ENCODE data around the gene SLC2A9.

Gene SLC2A9

DNA sequence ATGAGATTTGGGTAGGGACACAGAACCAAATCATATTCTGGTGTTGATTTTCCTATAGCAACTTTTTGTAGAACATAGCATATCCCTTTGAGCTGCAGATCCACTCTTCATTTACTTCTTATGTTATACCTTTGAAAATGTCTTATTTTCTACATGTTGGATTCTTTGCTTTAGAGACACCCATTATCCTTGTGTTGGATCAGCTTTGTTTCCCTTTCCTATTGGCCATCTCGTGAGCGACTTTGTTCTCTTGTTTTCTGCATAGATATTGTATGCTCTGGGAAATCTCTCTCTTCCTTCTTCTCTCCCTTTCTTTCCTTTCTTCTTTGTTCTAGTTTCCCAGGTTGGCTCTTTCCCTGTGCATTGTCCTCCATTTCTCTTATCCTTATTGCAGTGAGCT is 180.2 kb downstream of the SLC2A9 start:
- no peaks in the 10 kb centered on the region for H4K20me1 ChIP-seq (ENCODE audit: low read depth, low read length)
- H3K79me2 ChIP-seq (ENCODE audit: insufficient read depth, low read length), result no peaks in the 10 kb centered on the region

GRCh38 chr4:9835430-9835829 is 185.9 kb downstream of the SLC2A9 start:
- Histone ChIP-seq H3K9me2 (replicated peaks; ENCODE audit: insufficient read depth, low read length) (no peaks in the 10 kb centered on the region), H3K4me3 (ENCODE audit: insufficient read depth, low read length, poor library complexity, severe bottlenecking) (no peak overlapping the region), H3K4me2 (ENCODE audit: low read depth, low read length, poor library complexity, severe bottlenecking) (no peak overlapping the region), H3K9ac (ENCODE audit: low read length) (no peak overlapping the region), H2AFZ (ENCODE audit: low read depth, low read length, severe bottlenecking) (no peak overlapping the region), H4K20me1 (ENCODE audit: low read depth, low read length) (no peaks in the 10 kb centered on the region), H3K27me3 (ENCODE audit: low read length) (no peaks in the 10 kb centered on the region), H3K27ac (ENCODE audit: low read depth, low read length) (no peak overlapping the region), H3K79me2 (ENCODE audit: insufficient read depth, low read length) (no peaks in the 10 kb centered on the region), H3K36me3 (ENCODE audit: low read length) (no peaks in the 10 kb centered on the region), H3K9me3 (ENCODE audit: insufficient read depth, low read length) (no peaks in the 10 kb centered on the region), H3F3A (ENCODE audit: insufficient read depth) (no peaks in the 10 kb centered on the region)
- no peak for TF ChIP-seq CTCF (IDR thresholded peaks at IDR 0.05; ENCODE audit: insufficient read depth, low read length, poor library complexity, severe bottlenecking)
- TF ChIP-seq EZH2phosphoT487 (conservative IDR thresholded peaks at IDR 0.05; ENCODE audit: low read length), result no peak

More for the DNA sequence above, 180.2 kb downstream of the SLC2A9 start:
- TF ChIP-seq EZH2phosphoT487 (conservative IDR thresholded peaks at IDR 0.05; ENCODE audit: low read length), result no peak
- no peak for TF ChIP-seq CTCF (IDR thresholded peaks at IDR 0.05; ENCODE audit: insufficient read depth, low read length, poor library complexity, severe bottlenecking)
- Histone ChIP-seq H3K9ac (ENCODE audit: low read length) (no peak overlapping the region), H3K4me2 (ENCODE audit: low read depth, low read length, poor library complexity, severe bottlenecking) (no peak overlapping the region), H3K4me3 (ENCODE audit: insufficient read depth, low read length, poor library complexity, severe bottlenecking) (no peak overlapping the region), H3K36me3 (ENCODE audit: low read length) (no peaks in the 10 kb centered on the region), H3K9me3 (ENCODE audit: insufficient read depth, low read length) (no peaks in the 10 kb centered on the region), H3K27me3 (ENCODE audit: low read length) (no peaks in the 10 kb centered on the region), H3F3A (ENCODE audit: insufficient read depth) (no peaks in the 10 kb centered on the region), H3K27ac (ENCODE audit: low read depth, low read length) (no peak overlapping the region), H3K9me2 (replicated peaks; ENCODE audit: insufficient read depth, low read length) (no peaks in the 10 kb centered on the region), H2AFZ (ENCODE audit: low read depth, low read length, severe bottlenecking) (no peak overlapping the region)

DNA sequence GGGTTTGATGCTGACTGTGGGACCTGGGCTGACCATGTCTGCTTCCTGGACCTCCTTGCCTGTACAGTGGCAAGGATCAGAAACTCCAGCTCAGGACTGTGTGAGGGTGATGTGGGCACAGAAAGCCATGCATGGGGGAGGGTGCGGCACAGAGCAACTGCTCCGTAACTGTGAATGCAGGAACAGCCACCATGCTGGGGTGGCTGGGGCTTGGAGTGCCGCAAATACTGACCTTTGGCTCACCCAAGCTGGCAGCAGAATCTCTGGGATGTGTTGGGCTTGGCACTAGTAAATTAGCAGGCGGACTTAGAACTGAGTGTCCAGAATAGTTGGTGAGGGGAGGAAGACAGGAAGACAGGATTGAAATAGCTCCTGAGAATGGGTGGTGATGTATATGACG is 187.9 kb downstream of the SLC2A9 start:
- Histone ChIP-seq H3F3A (ENCODE audit: insufficient read depth) (no peaks in the 10 kb centered on the region), H3K9me3 (ENCODE audit: insufficient read depth, low read length) (no peaks in the 10 kb centered on the region), H3K9me2 (replicated peaks; ENCODE audit: insufficient read depth, low read length) (no peaks in the 10 kb centered on the region), H3K79me2 (ENCODE audit: insufficient read depth, low read length) (no peaks in the 10 kb centered on the region), H3K4me2 (ENCODE audit: low read depth, low read length, poor library complexity, severe bottlenecking) (no peak overlapping the region), H3K36me3 (ENCODE audit: low read length) (no peaks in the 10 kb centered on the region), H2AFZ (ENCODE audit: low read depth, low read length, severe bottlenecking) (no peak overlapping the region), H4K20me1 (ENCODE audit: low read depth, low read length) (no peaks in the 10 kb centered on the region), H3K9ac (ENCODE audit: low read length) (no peak overlapping the region), H3K27ac (ENCODE audit: low read depth, low read length) (no peak overlapping the region), H3K4me3 (ENCODE audit: insufficient read depth, low read length, poor library complexity, severe bottlenecking) (no peak overlapping the region), H3K27me3 (ENCODE audit: low read length) (no peaks in the 10 kb centered on the region)
- TF ChIP-seq CTCF (IDR thresholded peaks at IDR 0.05; ENCODE audit: insufficient read depth, low read length, poor library complexity, severe bottlenecking) (no peak), EZH2phosphoT487 (conservative IDR thresholded peaks at IDR 0.05; ENCODE audit: low read length) (no peak)

All from SU-DHL-6 (cell line).